Muscle of leg (tissue), 11 donors: ENCODE data around the gene AUTS2. TPM values are rescaled to one million over a fixed set of nuclear protein-coding genes. Genes with fewer than 3 reads are reported as not detected.

ENCODE experiments used
- DNase-seq: peaks from one replicate; pipeline ENCODE4 v3.0.0; 2013
- H3K27ac ChIP-seq: one replicate; pipeline ENCODE4 v1.5.1; 2013; ENCODE audit warnings: mild to moderate bottlenecking, low read length, control low read depth
- H3K27me3 ChIP-seq: one replicate; pipeline ENCODE4 v1.6.1; 2013; ENCODE audit warnings: low read length; ENCODE audit not compliant: control insufficient read depth, insufficient read depth
- H3K36me3 ChIP-seq: one replicate; pipeline ENCODE4 v1.6.1; 2013; ENCODE audit warnings: low read length; ENCODE audit not compliant: control insufficient read depth, insufficient read depth
- H3K4me1 ChIP-seq: one replicate; pipeline ENCODE4 v1.6.1; 2013; ENCODE audit warnings: low read length; ENCODE audit not compliant: control insufficient read depth, insufficient read depth
- H3K4me3 ChIP-seq: one replicate; pipeline ENCODE4 v1.5.1; 2013; ENCODE audit warnings: low read length, control low read depth
- H3K9me3 ChIP-seq: replicated peaks from 2 replicates; pipeline ENCODE4 v1.6.1; 2013; ENCODE audit warnings: low read depth, low read length; ENCODE audit not compliant: control insufficient read depth
- WGBS: methylation state at CpG from one replicate; pipeline ENCODE4 v1.1.5; 2013; ENCODE audit warnings: missing lambda C conversion rate; ENCODE audit not compliant: insufficient coverage; 5-methylcytosine and 5-hydroxymethylcytosine counted together
- polyA plus RNA-seq, 8 donors: library from polyadenylated mRNA; unstranded; fragments of 120-200 nt; gene quantifications; one replicate each; pipeline versions ENCODE4 v1.2.1 to v1.2.3, GENCODE V29; 2013; ENCODE audit warnings: inconsistent platforms in 1 of 8, low replicate concordance in 1 of 8; ENCODE audit not compliant: insufficient read length in 8 of 8, insufficient read depth in 1 of 8
- total RNA-seq: library from RNA; stranded (reverse); fragments of 120-200 nt; gene quantifications from one replicate; pipeline ENCODE4 v1.2.4, GENCODE V29; 2013

The AUTS2 gene
- total and polyA plus RNA-seq, 9 donors: 28.6 to 92.3 (median 58.8) TPM

DNA sequence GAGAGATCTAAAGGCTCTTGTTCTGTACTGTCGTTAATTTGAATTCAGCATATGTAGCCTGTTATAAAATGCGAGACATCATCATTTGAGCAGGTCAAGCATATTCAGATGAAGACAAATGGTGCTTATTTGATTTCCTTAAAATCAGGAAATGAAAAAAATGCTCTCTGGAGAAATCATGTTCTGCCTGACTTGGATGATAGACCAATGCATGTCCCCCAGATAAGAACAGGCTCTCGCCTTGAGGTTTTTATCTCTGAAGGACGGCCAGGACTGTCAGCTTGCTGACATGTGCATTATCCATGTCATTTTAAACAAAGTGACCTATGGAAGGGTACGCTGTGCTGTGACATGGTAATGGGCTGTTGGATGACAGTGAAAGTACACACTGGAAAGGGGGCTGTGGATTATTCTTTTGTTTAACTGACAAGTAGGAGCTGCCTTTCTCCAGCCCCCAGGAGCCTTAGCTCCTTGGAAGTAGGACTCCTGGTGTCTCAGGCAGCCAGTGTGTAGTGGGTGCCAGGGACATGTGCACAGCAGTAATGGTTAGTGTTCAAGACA is 838.6 kb downstream of the AUTS2 start:
- 93% methylated on average over 3 of the region's 5 CpGs for WGBS

DNA sequence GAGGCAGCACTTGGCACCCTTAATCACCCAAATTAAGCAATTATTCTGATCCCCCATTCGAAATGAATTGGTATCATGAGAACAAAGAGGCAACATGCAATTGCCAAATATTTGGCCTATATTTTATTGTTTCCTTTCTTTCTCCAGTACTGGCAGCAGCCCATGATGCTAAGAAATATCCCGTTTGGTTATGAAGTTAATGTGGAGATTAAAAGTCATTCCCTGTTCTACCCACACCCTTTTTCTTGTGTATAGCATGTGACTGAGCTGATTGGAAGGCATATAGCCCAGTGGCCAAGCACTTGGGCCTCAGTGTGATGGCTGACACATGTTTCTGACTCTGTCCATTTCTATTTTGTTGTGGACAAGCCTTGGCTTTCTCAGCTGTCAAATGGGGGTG is 841.4 kb downstream of the AUTS2 start:
- no CpG with 5 or more reads among the region's 2 CpGs for WGBS
- no peaks in the 10 kb centered on the region for H3K9me3 ChIP-seq
- H3K27me3 ChIP-seq: no peaks in the 10 kb centered on the region
- H3K36me3 ChIP-seq: no peaks in the 10 kb centered on the region
- no peak overlapping the region for H3K4me3 ChIP-seq
- no peaks in the 10 kb centered on the region for H3K4me1 ChIP-seq
- peak; percentile 12 for DNase-seq
- H3K27ac ChIP-seq: no peak overlapping the region

More for the DNA sequence above, 838.6 kb downstream of the AUTS2 start:
- H3K36me3 ChIP-seq: no peaks in the 10 kb centered on the region
- H3K4me3 ChIP-seq: no peak overlapping the region
- H3K4me1 ChIP-seq: no peaks in the 10 kb centered on the region
- H3K27ac ChIP-seq: no peak overlapping the region
- H3K27me3 ChIP-seq: no peaks in the 10 kb centered on the region
- no peak for DNase-seq
- no peaks in the 10 kb centered on the region for H3K9me3 ChIP-seq

DNA sequence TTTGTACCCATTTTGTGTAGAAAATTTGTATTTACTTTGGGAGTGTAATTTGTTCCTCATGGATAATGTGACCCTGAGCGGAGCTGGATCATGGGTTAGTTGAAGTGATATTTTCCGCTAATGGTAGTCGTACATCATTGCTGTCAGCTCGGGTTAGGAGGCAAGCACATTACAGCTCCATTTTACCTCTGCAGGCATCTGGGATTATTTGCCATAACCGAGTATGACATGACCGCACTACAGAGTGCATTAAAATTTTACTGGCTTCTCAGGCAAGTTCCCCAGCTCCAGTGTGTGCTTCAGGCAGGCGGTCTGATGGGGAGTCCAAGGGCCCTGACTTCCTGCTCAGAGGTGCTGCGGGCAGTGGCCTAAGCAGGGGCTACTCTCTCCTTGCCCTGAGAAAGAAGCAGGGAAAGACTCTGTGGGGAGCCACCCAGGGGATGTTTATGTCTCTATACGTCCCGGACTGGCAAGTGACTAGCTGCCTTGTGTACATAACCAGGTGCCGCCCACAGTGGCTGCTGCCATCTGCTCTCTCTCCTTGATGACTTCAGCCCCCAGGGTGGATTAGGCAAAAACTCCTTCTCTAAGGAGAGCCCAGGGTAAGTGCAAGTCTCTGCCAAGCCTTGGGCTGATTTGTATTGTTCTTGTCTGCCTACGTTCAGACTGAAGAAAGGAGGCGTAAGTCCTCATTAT is 848.3 kb downstream of the AUTS2 start:
- Histone ChIP-seq H3K36me3 (no peaks in the 10 kb centered on the region), H3K4me1 (no peaks in the 10 kb centered on the region), H3K27me3 (no peaks in the 10 kb centered on the region), H3K9me3 (no peaks in the 10 kb centered on the region), H3K27ac (no peak overlapping the region), H3K4me3 (no peak overlapping the region)
- no peak for DNase-seq
- WGBS: 64% methylated on average over 7 of the region's 13 CpGs

DNA sequence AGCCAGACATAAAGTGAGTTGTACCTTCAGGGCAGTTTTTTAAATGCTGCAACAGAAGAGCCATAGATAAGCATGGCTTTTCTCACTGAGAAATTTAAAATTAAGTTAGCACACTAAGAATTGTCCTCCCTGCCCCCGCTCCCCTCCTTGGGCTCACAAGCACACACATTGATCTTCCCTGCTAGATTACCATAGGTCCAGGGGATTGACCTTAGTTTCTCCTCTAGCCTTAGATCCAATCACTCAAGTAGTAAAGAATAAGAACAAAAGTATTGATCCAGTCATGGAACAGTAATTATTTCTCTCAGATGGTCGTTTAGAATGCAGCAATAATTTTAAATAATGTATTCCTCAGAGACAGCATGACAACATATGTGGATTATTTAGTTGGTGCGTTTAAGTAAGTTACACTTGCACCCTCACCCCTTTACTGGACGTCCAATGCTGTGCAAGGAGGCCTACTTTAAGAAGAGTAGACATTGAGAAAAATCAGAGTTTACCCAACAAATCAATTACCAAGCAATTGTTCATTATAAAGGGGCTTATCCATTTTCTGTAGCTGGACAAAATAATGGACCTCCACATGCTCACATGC is 850.1 kb downstream of the AUTS2 start:
- Histone ChIP-seq H3K4me1 (no peaks in the 10 kb centered on the region), H3K36me3 (no peaks in the 10 kb centered on the region), H3K9me3 (no peaks in the 10 kb centered on the region), H3K27me3 (no peaks in the 10 kb centered on the region), H3K4me3 (no peak overlapping the region), H3K27ac (no peak overlapping the region)
- no peak for DNase-seq
- WGBS: no CpG with 5 or more reads among the region's 4 CpGs

DNA sequence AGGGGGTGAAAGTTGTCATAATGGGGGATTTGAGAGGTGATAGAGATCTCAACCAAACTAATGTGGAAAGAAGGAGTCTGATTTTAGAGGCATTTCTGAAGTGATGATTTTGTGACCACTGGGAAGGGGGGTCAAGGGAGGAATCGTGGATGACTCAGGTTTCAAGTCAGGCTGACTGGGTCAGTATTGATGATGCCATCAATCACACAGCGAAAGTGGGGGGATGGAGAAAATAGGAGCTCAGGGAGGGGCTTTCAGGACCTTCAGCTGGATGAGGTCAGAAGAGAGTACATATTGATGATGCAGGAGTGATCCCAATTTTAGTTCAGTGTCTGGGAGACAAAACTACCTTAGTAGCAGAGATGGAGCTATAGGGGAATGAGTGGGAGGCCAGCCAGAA is 852.5 kb downstream of the AUTS2 start:
- Histone ChIP-seq H3K9me3 (no peaks in the 10 kb centered on the region), H3K27ac (no peak overlapping the region), H3K4me3 (no peak overlapping the region), H3K4me1 (no peaks in the 10 kb centered on the region), H3K36me3 (no peaks in the 10 kb centered on the region), H3K27me3 (no peaks in the 10 kb centered on the region)
- no peak for DNase-seq
- WGBS: 75% methylated on average over 2 of the region's 2 CpGs

DNA sequence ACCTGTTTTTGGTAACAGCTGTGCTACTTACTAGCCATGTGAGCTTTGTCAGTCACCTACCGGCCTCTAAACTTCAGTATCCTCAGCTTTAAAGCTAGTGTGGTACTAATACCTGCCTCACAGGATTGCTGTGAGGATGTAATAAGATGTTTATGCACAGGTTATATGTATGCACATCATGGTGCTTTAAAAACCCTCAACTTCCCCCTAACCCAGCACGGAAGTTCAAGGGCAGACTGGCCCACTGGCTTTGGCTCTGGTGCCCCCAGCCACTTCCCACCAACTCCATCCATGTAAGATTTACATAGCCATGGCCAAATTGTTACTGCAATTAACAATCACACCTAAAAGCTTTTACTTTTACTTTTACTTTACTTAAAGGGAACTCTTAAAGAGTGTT is 857.6 kb downstream of the AUTS2 start:
- no peak overlapping the region for H3K27ac ChIP-seq
- no peaks in the 10 kb centered on the region for H3K36me3 ChIP-seq
- H3K27me3 ChIP-seq: no peaks in the 10 kb centered on the region
- whole genome bisulfite sequencing: no CpG with 5 or more reads among the region's 2 CpGs
- H3K9me3 ChIP-seq: no peaks in the 10 kb centered on the region
- peaks cover 8% of the 10 kb centered on the region for H3K4me1 ChIP-seq
- H3K4me3 ChIP-seq: no peak overlapping the region
- DNase-seq: no peak

DNA sequence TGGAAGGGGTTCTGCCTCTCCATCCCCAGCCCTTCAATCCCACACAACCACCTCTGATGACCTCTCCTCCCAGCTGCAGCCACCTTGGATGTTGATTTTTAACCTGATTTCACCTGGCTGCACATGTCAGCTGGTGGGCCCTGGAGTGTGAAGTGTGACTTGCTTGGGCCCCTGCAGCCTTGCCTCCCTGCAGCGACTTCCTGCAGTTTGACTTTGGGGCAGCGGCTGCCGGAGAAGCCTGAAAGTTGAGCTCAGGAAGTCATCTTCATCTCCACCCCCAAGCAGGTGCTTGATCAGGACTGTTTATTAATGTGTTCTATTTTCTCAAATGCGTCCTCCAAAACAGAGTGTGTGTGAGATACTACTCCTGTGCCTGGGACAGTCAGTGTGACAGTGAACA is 858.4 kb downstream of the AUTS2 start:
- 83% methylated on average over 1 of the region's 4 CpGs for WGBS
- Histone ChIP-seq H3K4me3 (no peak overlapping the region), H3K36me3 (no peaks in the 10 kb centered on the region)

DNA sequence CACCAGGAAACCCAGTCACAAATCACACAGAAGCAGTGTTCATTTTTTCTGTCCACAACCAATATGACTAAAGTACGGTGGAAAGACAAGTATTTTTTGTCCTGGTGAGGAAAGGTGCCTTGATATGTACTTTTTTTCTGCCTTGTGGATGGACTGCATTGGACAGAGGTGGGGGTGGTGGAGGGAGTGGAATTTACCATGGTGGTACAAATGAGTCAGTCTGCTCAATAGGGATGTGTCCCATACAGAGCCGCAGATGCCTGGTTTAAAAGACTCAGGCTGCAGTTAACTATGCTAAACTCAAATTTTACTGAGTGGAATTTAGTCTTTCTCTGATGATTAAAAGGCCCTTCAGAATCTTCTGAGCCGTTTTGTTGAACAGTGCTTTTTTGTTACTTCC is 859.2 kb downstream of the AUTS2 start:
- Histone ChIP-seq H3K9me3 (no peaks in the 10 kb centered on the region), H3K36me3 (no peaks in the 10 kb centered on the region), H3K27ac (no peak overlapping the region), H3K27me3 (no peaks in the 10 kb centered on the region), H3K4me1 (peaks cover 8% of the 10 kb centered on the region), H3K4me3 (no peak overlapping the region)
- no CpG with 5 or more reads among the region's 3 CpGs for WGBS
- DNase-seq: no peak

More for the DNA sequence above, 858.4 kb downstream of the AUTS2 start:
- Histone ChIP-seq H3K27me3 (no peaks in the 10 kb centered on the region), H3K27ac (no peak overlapping the region), H3K4me1 (peaks cover 8% of the 10 kb centered on the region), H3K9me3 (no peaks in the 10 kb centered on the region)
- no peak for DNase-seq

DNA sequence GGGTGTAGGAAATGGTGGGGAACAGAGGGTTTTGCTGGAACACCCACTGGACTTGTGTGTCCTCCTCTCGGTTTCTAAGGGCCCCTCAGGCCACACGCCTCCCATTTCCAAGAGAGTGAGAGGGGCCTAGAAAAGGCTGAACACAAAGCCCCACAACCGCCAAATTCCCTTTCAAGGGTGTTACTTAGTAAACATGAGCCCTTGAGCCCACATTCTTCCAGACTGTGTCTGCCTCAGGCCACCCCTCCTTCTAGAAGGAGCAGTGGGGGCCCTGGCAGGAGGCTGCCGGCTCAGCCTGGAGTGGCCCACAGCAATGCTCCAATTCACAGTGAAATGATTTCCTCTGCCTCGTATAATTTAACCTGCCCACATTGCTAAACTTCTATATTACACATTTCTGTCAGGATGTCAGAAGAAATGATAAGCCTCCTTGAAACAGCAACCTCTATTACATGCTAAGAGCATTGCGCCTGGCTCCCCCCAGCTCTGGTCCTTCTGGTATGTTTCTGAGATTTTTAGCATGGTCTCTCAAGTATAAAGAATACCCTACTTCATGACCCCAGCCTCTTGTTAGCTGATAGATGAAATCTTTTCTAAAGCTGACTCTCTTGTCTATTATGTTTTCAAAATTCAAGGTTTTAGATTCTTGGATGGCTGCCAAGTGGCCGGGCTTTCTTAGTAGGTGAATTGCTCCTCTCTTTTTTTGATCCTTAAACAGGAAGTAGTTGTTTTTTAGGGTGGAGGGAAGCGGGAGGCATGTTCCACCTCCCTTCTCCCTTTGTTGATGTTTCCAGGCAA is 859.8 kb downstream of the AUTS2 start:
- DNase-seq: peak; percentile 48
- peaks cover 8% of the 10 kb centered on the region for H3K4me1 ChIP-seq
- H3K4me3 ChIP-seq: no peak overlapping the region
- WGBS: 39% methylated on average over 4 of the region's 8 CpGs
- no peaks in the 10 kb centered on the region for H3K36me3 ChIP-seq
- no peak overlapping the region for H3K27ac ChIP-seq
- H3K9me3 ChIP-seq: no peaks in the 10 kb centered on the region
- H3K27me3 ChIP-seq: no peaks in the 10 kb centered on the region

DNA sequence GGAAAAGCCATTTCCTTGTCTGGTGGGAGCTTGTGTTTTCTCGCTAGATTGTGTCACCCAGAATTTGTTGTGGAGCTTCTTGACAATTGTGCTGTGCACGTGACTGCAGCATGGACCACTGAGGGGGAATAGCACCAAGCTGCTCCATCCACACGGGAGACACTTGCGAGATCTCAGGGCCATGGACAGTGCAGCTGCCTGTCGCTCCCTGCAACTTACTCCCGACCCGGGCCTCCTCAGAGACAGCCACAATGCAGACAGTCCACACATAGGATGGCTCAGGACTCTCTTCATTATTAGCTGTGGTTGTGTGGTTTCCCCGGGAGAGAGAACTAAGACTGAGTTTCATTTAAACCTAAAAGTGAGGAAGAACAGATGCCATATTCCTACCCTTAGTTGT is 860.5 kb downstream of the AUTS2 start:
- H3K27ac ChIP-seq: no peak overlapping the region
- no peaks in the 10 kb centered on the region for H3K36me3 ChIP-seq
- DNase-seq: no peak
- H3K27me3 ChIP-seq: no peaks in the 10 kb centered on the region
- no peaks in the 10 kb centered on the region for H3K9me3 ChIP-seq
- H3K4me3 ChIP-seq: no peak overlapping the region
- H3K4me1 ChIP-seq: peaks cover 8% of the 10 kb centered on the region
- WGBS: 33% methylated on average over 1 of the region's 8 CpGs
